Panc1 (cell line): ENCODE results near the gene PDYN.

Experiments used
- CTCF ChIP-seq: fragments of 450-650 bp; IDR thresholded peaks from 2 replicates; pipeline ENCODE4 v1.5.1; 2017; ENCODE audit warnings: mild to moderate bottlenecking
- POLR2AphosphoS5 ChIP-seq: IDR thresholded peaks from 2 replicates; pipeline ENCODE4 v1.6.1; 2012; ENCODE audit warnings: mild to moderate bottlenecking, low read depth, low read length, moderate library complexity
- REST ChIP-seq, 2 experiments: IDR thresholded peaks; 2 replicates each; pipeline ENCODE4 v1.6.1; 2011 to 2012; ENCODE audit warnings: low read depth in 2 of 2, control low read depth in 1 of 2, low read length in 1 of 2, mild to moderate bottlenecking in 1 of 2, moderate library complexity in 1 of 2; ENCODE audit not compliant: insufficient read depth in 1 of 2
- SIN3A ChIP-seq: IDR thresholded peaks from 2 replicates; pipeline ENCODE4 v1.6.1; 2012; ENCODE audit warnings: low read depth, mild to moderate bottlenecking, low read length, moderate library complexity, borderline replicate concordance; ENCODE audit not compliant: insufficient read depth
- TCF7L2 ChIP-seq: IDR thresholded peaks from 2 replicates; pipeline ENCODE4 v1.6.1; 2011; ENCODE audit warnings: mild to moderate bottlenecking, low read depth, low read length, inconsistent platforms

- peak; percentile 97 for TF ChIP-seq CTCF
- no peak for TF ChIP-seq POLR2AphosphoS5
- no peak for TF ChIP-seq TCF7L2
- no peak for TF ChIP-seq SIN3A
- TF ChIP-seq REST (IDR thresholded peaks at IDR 0.05; ENCODE audit: insufficient read depth in 1 of 2, low read depth in 2 of 2, low read length in 1 of 2), result no peak
These were observed 28.1 kb downstream of the PDYN start for GRCh38 chr20:1965520-1966351.
